ENCODE results near the gene NIPBL. TPM values are rescaled to one million over a fixed set of nuclear protein-coding genes. Genes with fewer than 3 reads are reported as not detected.
"Not testable (repeated sequence)": the region's sequence is repeated elsewhere in the genome, so short reads cannot be mapped to it uniquely, and the experiment has no call there.

The NIPBL gene
- total RNA-seq, 2 experiments from 2014 or later: 35.4 to 40.4 TPM

- CTCF ChIA-PET; H3K9me3 Mint-ChIP-seq; intact Hi-C loops (cut with micrococcal nuclease); H3K27me3 Mint-ChIP-seq; H3K4me3 Mint-ChIP-seq; DNase-seq; POLR2A ChIA-PET; H3K4me1 Mint-ChIP-seq (ENCODE audit: low read depth); H3K27ac Mint-ChIP-seq: not testable (repeated sequence)
- H3K36me3 Mint-ChIP-seq: peaks cover 18% of the 10 kb centered on the region
Measured at GRCh38 chr5:37013181-37013580, 136.6 kb downstream of the NIPBL start.

- intact Hi-C loops (cut with micrococcal nuclease): no loop called here
- Mint-ChIP-seq H3K27me3 (no peaks in the 10 kb centered on the region), H3K9me3 (no peaks in the 10 kb centered on the region), H3K27ac (no peak overlapping the region), H3K4me3 (no peak overlapping the region), H3K36me3 (peaks cover 20% of the 10 kb centered on the region), H3K4me1 (ENCODE audit: low read depth) (no peaks in the 10 kb centered on the region)
- ChIA-PET POLR2A (no interaction called here), CTCF (no interaction called here)
- no peak for DNase-seq
Measured at GRCh38 chr5:37014321-37014720, 137.8 kb downstream of the NIPBL start.

- no peaks in the 10 kb centered on the region for H3K27me3 Mint-ChIP-seq
- peaks cover 22% of the 10 kb centered on the region for H3K36me3 Mint-ChIP-seq
- intact Hi-C loops (cut with micrococcal nuclease): no loop called here
- POLR2A ChIA-PET: no interaction called here
- CTCF ChIA-PET: no interaction called here
- H3K9me3 Mint-ChIP-seq: no peaks in the 10 kb centered on the region
- no peak overlapping the region for H3K4me3 Mint-ChIP-seq
- no peaks in the 10 kb centered on the region for H3K4me1 Mint-ChIP-seq (ENCODE audit: low read depth)
- no peak overlapping the region for H3K27ac Mint-ChIP-seq
- no peak for DNase-seq
Measured at GRCh38 chr5:37015795-37016666, 139.5 kb downstream of the NIPBL start.

GRCh38 chr5:37028910-37029309 is 152.3 kb downstream of the NIPBL start:
- no peak overlapping the region for H3K4me3 Mint-ChIP-seq
- no peaks in the 10 kb centered on the region for H3K27me3 Mint-ChIP-seq
- no peak for DNase-seq
- H3K9me3 Mint-ChIP-seq: no peaks in the 10 kb centered on the region
- ChIA-PET CTCF (no interaction called here), POLR2A (no interaction called here)
- H3K4me1 Mint-ChIP-seq (ENCODE audit: low read depth): no peaks in the 10 kb centered on the region
- H3K27ac Mint-ChIP-seq: no peak overlapping the region
- H3K36me3 Mint-ChIP-seq: peaks cover 27% of the 10 kb centered on the region
- intact Hi-C loops (cut with micrococcal nuclease): no loop called here

GRCh38 chr5:37029436-37029835 is 152.9 kb downstream of the NIPBL start:
- Mint-ChIP-seq H3K9me3 (no peaks in the 10 kb centered on the region), H3K27me3 (no peaks in the 10 kb centered on the region), H3K36me3 (peaks cover 26% of the 10 kb centered on the region), H3K4me1 (ENCODE audit: low read depth) (no peaks in the 10 kb centered on the region), H3K4me3 (no peak overlapping the region), H3K27ac (no peak overlapping the region)
- no peak for DNase-seq
- ChIA-PET POLR2A (no interaction called here), CTCF (no interaction called here)
- intact Hi-C loops (cut with micrococcal nuclease): no loop called here

DNA sequence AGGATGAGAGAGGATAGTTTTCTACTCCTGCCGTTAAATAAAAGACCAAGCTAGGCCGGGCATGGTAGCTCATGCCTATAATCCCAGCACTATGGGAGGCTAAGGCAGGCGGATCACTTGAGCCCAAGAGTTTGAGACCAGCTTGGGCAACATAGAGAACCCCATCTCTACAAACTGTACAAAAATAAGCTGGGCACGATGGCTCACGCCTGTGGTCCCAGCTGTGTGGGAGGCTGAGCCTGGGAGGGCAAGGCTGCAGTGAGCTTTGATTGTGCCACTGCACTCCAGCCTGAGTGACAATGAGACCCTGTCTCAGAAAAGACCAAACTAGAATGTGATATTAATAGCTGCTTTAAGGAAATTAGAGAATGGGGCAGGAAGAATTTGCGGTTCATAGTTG is 158.4 kb downstream of the NIPBL start:
- no peak overlapping the region for H3K4me3 Mint-ChIP-seq
- intact Hi-C loops (cut with micrococcal nuclease): no loop called here

GRCh38 chr5:37037840-37038239 is 161.3 kb downstream of the NIPBL start:
- no peaks in the 10 kb centered on the region for H3K4me1 Mint-ChIP-seq (ENCODE audit: low read depth)
- H3K9me3 Mint-ChIP-seq: no peaks in the 10 kb centered on the region
- H3K27me3 Mint-ChIP-seq: no peaks in the 10 kb centered on the region
- no peak for DNase-seq
- intact Hi-C loops (cut with micrococcal nuclease): no loop called here
- H3K4me3 Mint-ChIP-seq: no peak overlapping the region
- H3K27ac Mint-ChIP-seq: no peak overlapping the region
- ChIA-PET POLR2A (no interaction called here), CTCF (no interaction called here)
- peaks cover 5% of the 10 kb centered on the region for H3K36me3 Mint-ChIP-seq

More for the DNA sequence above, 158.4 kb downstream of the NIPBL start:
- no peak for DNase-seq
- no peak overlapping the region for H3K27ac Mint-ChIP-seq
- no peaks in the 10 kb centered on the region for H3K4me1 Mint-ChIP-seq (ENCODE audit: low read depth)
- H3K9me3 Mint-ChIP-seq: no peaks in the 10 kb centered on the region
- H3K36me3 Mint-ChIP-seq: peaks cover 9% of the 10 kb centered on the region
- ChIA-PET CTCF (interaction anchor here (0.8 to 1.3 kb wide), 2 partner anchors 9 to 30 kb away, joined by 4 read pairs; no protein-coding TSS in a partner anchor), POLR2A (interaction anchor here (0.9 kb wide), 1 partner anchor 40 kb away, joined by 4 read pairs; no protein-coding TSS in a partner anchor)
- no peaks in the 10 kb centered on the region for H3K27me3 Mint-ChIP-seq

- Mint-ChIP-seq H3K27ac (no peak overlapping the region), H3K27me3 (no peaks in the 10 kb centered on the region), H3K4me3 (no peak overlapping the region), H3K9me3 (no peaks in the 10 kb centered on the region), H3K4me1 (ENCODE audit: low read depth) (no peaks in the 10 kb centered on the region), H3K36me3 (peaks cover 7% of the 10 kb centered on the region)
- no peak for DNase-seq
- CTCF ChIA-PET: no interaction called here
- intact Hi-C loops (cut with micrococcal nuclease): no loop called here
- POLR2A ChIA-PET: no interaction called here
Measured at GRCh38 chr5:37039824-37040223, 163.3 kb downstream of the NIPBL start.

DNA sequence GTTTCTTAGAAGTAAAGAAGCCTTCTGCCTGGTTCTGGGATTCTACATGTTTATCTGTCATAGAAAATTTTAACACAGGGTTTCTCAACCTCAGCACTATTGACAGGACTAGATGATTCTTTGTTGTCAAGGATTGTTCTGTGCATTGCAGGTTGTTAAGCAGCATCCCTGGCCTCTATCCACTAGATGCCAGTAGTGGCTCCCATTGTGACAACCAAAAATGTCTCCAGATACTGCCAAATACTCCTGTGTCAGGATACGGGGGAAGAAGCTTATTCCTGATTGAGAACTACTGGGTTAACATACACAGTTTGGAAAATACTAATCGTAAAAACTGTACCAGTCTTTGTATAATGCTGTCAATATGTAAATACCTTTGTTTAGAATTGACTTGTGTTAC is 167.1 kb downstream of the NIPBL start:
- Mint-ChIP-seq H3K9me3 (no peaks in the 10 kb centered on the region), H3K4me1 (ENCODE audit: low read depth) (no peaks in the 10 kb centered on the region), H3K36me3 (peaks cover 6% of the 10 kb centered on the region), H3K27me3 (no peaks in the 10 kb centered on the region), H3K4me3 (no peak overlapping the region), H3K27ac (no peak overlapping the region)
- DNase-seq: no peak
- ChIA-PET CTCF (interaction anchor here (0.5 to 1.2 kb wide), 2 partner anchors 9 to 51 kb away, joined by 3 to 4 read pairs; no protein-coding TSS in a partner anchor), POLR2A (interaction anchor here (0.7 kb wide), 1 partner anchor 75 kb away, joined by 3 read pairs; no protein-coding TSS in a partner anchor)
- intact Hi-C loops (cut with micrococcal nuclease): no loop called here

- no peak overlapping the region for H3K4me3 Mint-ChIP-seq
- CTCF ChIA-PET: interaction anchor here (0.5 to 1.2 kb wide), 3 partner anchors 9 to 51 kb away, joined by 3 to 4 read pairs (median 4); no protein-coding TSS in a partner anchor
- no peaks in the 10 kb centered on the region for H3K9me3 Mint-ChIP-seq
- H3K36me3 Mint-ChIP-seq: peaks cover 10% of the 10 kb centered on the region
- intact Hi-C loops (cut with micrococcal nuclease): no loop called here
- H3K4me1 Mint-ChIP-seq (ENCODE audit: low read depth): no peaks in the 10 kb centered on the region
- POLR2A ChIA-PET: no interaction called here
- no peaks in the 10 kb centered on the region for H3K27me3 Mint-ChIP-seq
- DNase-seq: no peak
- no peak overlapping the region for H3K27ac Mint-ChIP-seq
Measured at GRCh38 chr5:37044120-37044519, 167.6 kb downstream of the NIPBL start.

GRCh38 chr5:37045703-37046102 is 169.1 kb downstream of the NIPBL start:
- POLR2A ChIA-PET: no interaction called here
- H3K4me3 Mint-ChIP-seq: no peak overlapping the region
- CTCF ChIA-PET: no interaction called here
- no peaks in the 10 kb centered on the region for H3K4me1 Mint-ChIP-seq (ENCODE audit: low read depth)
- no peak for DNase-seq
- intact Hi-C loops (cut with micrococcal nuclease): no loop called here
- peaks cover 15% of the 10 kb centered on the region for H3K36me3 Mint-ChIP-seq
- no peak overlapping the region for H3K27ac Mint-ChIP-seq
- no peaks in the 10 kb centered on the region for H3K9me3 Mint-ChIP-seq
- no peaks in the 10 kb centered on the region for H3K27me3 Mint-ChIP-seq

DNA sequence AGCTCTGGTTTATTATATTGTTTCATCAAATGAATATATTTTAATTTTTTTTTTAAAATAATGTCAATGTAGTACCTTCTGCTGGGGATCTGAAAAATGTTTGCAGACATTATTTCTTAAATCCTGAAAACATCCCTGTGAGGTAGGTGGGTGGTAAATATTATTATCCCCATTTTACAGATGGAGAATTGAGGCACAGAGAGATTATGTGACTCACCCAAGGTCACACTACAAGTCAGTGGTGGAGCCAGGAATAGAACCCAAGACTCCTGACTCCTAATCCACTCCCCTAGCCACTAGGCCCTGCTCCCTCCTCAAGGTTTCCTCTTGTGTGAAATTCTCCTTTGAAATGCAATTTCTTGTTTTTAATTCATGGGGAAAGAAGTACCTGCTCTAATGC is 171.4 kb downstream of the NIPBL start:
- Mint-ChIP-seq H3K36me3 (peaks cover 22% of the 10 kb centered on the region), H3K4me3 (no peak overlapping the region), H3K27me3 (no peaks in the 10 kb centered on the region), H3K9me3 (no peaks in the 10 kb centered on the region), H3K27ac (no peak overlapping the region), H3K4me1 (ENCODE audit: low read depth) (no peaks in the 10 kb centered on the region)
- no peak for DNase-seq
- intact Hi-C loops (cut with micrococcal nuclease): no loop called here
- CTCF ChIA-PET: no interaction called here
- POLR2A ChIA-PET: no interaction called here

DNA sequence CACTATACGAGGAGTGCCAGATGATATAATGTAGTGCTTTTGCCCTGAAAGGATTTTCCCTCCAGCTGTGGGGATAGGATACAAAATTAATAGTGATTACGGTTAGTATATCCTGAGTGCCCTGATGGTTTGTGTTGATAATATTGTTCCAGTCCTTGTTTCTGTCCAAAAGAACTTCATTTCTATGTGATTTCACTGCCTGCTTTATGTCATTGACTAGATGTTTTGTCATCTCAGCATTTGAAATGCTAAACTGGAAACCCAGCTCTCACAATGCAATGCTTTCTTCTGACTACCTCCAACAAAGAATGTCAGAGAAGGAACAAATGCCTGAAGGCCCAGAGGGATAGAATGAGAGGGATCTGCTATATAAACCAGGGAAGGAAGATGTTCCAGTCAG is 177.8 kb downstream of the NIPBL start:
- Mint-ChIP-seq H3K4me3 (no peak overlapping the region), H3K27ac (no peak overlapping the region), H3K4me1 (ENCODE audit: low read depth) (no peaks in the 10 kb centered on the region), H3K36me3 (peaks cover 34% of the 10 kb centered on the region), H3K9me3 (no peaks in the 10 kb centered on the region), H3K27me3 (no peaks in the 10 kb centered on the region)
- POLR2A ChIA-PET: no interaction called here
- no peak for DNase-seq
- intact Hi-C loops (cut with micrococcal nuclease): no loop called here
- CTCF ChIA-PET: no interaction called here

Measured in activated CD4-positive, alpha-beta memory T cell treated with anti-CD3 and anti-CD28 coated beads for 36 hours (primary cell).